Testis (tissue), 2 donors: ENCODE measurements around the gene DGKD.

Experiments used
- CTCF ChIP-seq, 3 experiments: fragments of 450-650 bp in 2 of 3; fragments of 200-600 bp in 1 of 3; sonication (generic) in 1 of 3; IDR thresholded peaks; one replicate each; pipeline ENCODE4 v1.5.1; 2016 to 2019; ENCODE audit warnings: antibody characterized with exemption in 3 of 3, mild to moderate bottlenecking in 2 of 3, moderate library complexity in 1 of 3
- POLR2A ChIP-seq: fragments of 450-650 bp; IDR thresholded peaks from one replicate; pipeline ENCODE4 v1.6.1; 2017; ENCODE audit warnings: antibody characterized with exemption, mild to moderate bottlenecking, moderate library complexity

GRCh38 chr2:233442028-233442310, 87.7 kb downstream of the DGKD start:
- TF ChIP-seq POLR2A (no peak), CTCF (IDR thresholded peaks at IDR 0.05) (no peak)
